Activated T-helper 17 cell treated with anti-CD3 and anti-CD28 coated beads, Interleukin-2, amount 50 U/mL, for 72 hours (primary cell): ENCODE results near the gene JAZF1. TPM values are rescaled to one million over a fixed set of nuclear protein-coding genes. Genes with fewer than 3 reads are reported as not detected.
"Not testable (repeated sequence)": the region's sequence is repeated elsewhere in the genome, so short reads cannot be mapped to it uniquely, and the experiment has no call there.

Experiments used
- ATAC-seq: fragments of 150-1000 bp; cut with Tn5 transposase; replicated peaks from 2 replicates; pipeline ENCODE4 v1.10.0; 2021; ENCODE audit warnings: mild to moderate bottlenecking, moderate library complexity
- H3K27ac Mint-ChIP-seq: one replicate; pipeline ENCODE4 v1.8.0; 2022; ENCODE audit warnings: mixed read lengths
- H3K27me3 Mint-ChIP-seq: one replicate; pipeline ENCODE4 v1.8.0; 2022; ENCODE audit warnings: mixed read lengths
- H3K36me3 Mint-ChIP-seq: one replicate; pipeline ENCODE4 v1.8.0; 2022; ENCODE audit warnings: low read depth, mild to moderate bottlenecking, mixed read lengths
- H3K4me1 Mint-ChIP-seq: one replicate; pipeline ENCODE4 v1.8.0; 2022; ENCODE audit warnings: mixed read lengths
- H3K4me3 Mint-ChIP-seq: one replicate; pipeline ENCODE4 v1.8.0; 2022; ENCODE audit warnings: mild to moderate bottlenecking, mixed read lengths
- H3K9me3 Mint-ChIP-seq: one replicate; pipeline ENCODE4 v1.8.0; 2022; ENCODE audit warnings: mixed read lengths
- total RNA-seq, 2 donors: library from RNA; stranded (reverse); gene quantifications; one replicate each; pipeline ENCODE4 v1.2.3, GENCODE V29; 2022

JAZF1 gene
- total RNA-seq, 2 donors from 2014 or later, result 5.6 to 5.7 TPM

DNA sequence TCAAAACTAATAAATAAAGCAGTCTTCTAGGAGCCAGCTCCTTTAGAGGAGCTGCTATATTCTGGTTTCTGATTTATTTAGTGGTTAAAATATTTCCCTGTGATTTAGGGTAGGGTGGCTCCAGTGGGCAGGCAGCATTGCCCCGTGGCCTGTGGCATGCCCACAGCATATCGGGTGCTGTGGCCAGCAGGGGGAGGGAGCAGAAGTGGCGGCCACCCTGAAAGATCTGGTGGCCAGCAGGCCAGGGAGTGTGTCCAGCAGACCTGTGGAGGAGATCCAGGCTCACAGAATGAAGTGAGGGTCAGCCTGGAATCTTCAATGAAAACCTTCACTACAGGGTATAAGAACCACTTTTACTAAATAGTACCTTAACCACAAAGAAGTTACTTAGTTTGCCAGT, 251.5 kb downstream of the JAZF1 start:
- ATAC-seq, result no peak
- no peaks in the 10 kb centered on the region for H3K9me3 Mint-ChIP-seq
- no peak overlapping the region for H3K4me3 Mint-ChIP-seq
- H3K27me3 Mint-ChIP-seq, result no peaks in the 10 kb centered on the region
- H3K27ac Mint-ChIP-seq, result no peak overlapping the region
- H3K4me1 Mint-ChIP-seq, result peaks cover 8% of the 10 kb centered on the region
- no peaks in the 10 kb centered on the region for H3K36me3 Mint-ChIP-seq

DNA sequence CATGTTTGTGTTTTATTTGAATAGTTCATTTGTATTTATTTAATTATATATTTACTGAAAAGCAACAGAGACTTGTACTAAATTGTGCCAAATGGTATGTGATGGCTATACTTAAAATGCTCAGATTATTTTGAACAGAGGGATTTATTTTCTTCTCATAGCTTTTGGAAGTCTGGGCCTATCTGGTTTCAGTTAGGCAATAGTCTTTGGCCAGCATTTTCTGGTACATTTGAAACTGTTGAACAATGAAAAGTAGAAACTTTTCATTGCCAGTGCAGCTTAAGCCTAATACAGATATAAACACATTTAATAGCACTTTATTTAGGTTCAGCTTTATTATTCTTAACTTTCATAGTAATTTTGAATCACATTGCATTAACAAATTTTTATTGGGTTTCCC, 252.6 kb downstream of the JAZF1 start:
- no peak overlapping the region for H3K27ac Mint-ChIP-seq
- H3K27me3 Mint-ChIP-seq, result no peaks in the 10 kb centered on the region
- no peak for ATAC-seq
- no peaks in the 10 kb centered on the region for H3K9me3 Mint-ChIP-seq
- H3K36me3 Mint-ChIP-seq, result no peaks in the 10 kb centered on the region
- peaks cover 8% of the 10 kb centered on the region for H3K4me1 Mint-ChIP-seq
- H3K4me3 Mint-ChIP-seq, result no peak overlapping the region

DNA sequence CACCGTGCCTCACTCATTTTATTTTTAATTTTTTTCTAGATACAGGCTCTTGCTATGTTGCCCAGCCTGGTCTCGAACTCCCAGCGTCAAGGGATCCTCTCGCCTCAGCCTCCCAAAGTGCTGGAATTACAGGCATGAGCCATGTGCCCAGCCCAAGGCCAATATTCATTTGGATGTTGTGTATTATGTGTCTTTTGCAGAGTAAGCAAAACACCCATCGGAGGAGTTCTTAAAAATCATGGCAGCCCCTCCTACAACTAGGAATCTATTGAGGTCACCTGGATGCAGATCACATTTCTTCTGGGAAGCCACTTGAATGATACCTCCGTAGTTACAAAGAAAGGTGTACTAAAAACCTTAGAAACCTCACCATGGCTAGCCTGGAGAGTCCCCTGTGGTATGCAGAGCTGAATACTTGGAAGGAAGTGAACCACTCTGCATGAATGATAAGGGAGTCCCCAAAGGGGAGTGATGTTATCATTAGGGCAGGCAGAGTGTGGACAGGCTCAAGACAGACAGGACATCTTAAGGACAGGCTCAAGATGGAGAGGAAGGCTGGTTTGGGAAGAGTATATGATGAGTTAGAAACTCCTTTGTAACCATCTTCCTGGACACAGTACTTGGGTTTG, 254.9 kb downstream of the JAZF1 start:
- peaks cover 8% of the 10 kb centered on the region for H3K4me1 Mint-ChIP-seq
- H3K9me3 Mint-ChIP-seq, result no peaks in the 10 kb centered on the region
- H3K36me3 Mint-ChIP-seq, result no peaks in the 10 kb centered on the region
- ATAC-seq, result peak; percentile 84
- H3K27me3 Mint-ChIP-seq, result no peaks in the 10 kb centered on the region
- H3K4me3 Mint-ChIP-seq, result no peak overlapping the region
- H3K27ac Mint-ChIP-seq, result no peak overlapping the region

DNA sequence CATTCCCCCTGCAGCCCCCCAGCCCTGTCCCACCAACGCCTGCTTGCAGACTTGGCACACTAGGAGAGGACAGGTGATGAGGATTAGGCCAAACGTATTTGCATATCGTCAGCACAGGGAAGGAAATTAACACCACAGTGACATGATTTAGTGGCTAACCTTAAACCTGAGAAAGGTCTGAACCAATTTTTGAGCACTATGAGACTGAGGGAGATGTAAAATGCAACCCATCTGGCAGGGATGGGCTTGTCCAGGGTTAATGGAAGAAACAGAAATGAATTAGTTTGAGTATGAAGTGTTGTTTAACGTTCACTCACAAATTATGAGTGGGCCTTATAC, 257.0 kb downstream of the JAZF1 start:
- Mint-ChIP-seq H3K36me3 (no peaks in the 10 kb centered on the region), H3K4me3 (no peak overlapping the region), H3K4me1 (peaks cover 8% of the 10 kb centered on the region), H3K27me3 (no peaks in the 10 kb centered on the region), H3K9me3 (no peaks in the 10 kb centered on the region), H3K27ac (no peak overlapping the region)
- no peak for ATAC-seq

DNA sequence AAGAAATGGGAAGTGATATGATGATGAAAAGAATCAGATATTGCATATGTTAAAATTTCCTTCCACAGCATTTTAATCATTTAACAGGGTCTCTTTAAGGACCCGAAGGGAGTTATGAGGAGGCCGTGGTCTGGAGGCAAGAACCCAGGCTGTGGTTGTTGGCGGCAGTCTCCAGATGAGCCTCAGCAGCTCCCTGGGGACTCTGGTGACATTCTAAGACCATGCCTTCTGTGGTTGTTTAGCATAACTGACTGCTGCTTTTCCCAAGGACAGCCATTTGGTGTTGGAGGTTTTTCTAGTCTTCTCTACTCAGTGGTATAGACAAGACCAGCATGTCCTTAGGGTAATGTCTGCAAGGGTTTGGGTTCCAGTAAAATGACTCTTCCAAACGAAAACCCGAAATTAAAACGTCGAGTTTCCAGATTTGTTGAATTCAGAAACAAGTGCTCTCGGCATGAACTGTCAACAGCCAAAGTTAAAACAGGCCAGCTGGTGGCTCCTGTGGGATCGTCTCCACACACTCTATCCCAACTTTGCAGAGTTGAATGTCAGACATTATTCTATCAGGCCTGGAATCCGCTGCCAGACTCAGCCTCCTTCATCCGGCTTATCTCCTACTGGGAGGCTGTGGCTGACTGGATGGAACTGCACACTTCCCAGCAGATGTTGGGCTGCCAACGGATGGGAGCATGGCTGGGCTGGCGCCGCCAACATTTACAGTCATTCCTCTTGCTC, 257.5 kb downstream of the JAZF1 start:
- Mint-ChIP-seq H3K27me3 (no peaks in the 10 kb centered on the region), H3K27ac (no peak overlapping the region), H3K36me3 (no peaks in the 10 kb centered on the region), H3K4me1 (peaks cover 8% of the 10 kb centered on the region), H3K9me3 (no peaks in the 10 kb centered on the region), H3K4me3 (no peak overlapping the region)
- ATAC-seq, result no peak

DNA sequence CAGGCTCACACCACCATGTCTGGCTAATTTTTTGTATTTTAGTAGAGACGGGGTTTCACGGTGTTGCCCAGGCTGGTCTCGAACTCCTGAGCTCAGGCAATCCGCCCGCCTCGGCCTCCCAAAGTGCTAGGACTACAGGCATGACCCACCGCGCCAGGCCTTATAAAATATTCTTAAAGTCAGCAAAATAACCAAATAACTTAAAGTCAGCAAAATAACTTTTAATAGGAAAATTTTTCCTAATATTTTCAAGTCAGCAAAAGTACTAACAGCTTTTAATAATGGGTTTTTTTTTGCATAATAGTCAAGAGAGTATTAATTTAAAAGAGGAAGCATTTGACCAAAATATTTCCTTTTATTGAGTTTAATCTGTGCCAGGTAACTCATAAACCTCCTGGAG, 258.2 kb downstream of the JAZF1 start:
- H3K27ac Mint-ChIP-seq, ATAC-seq, H3K27me3 Mint-ChIP-seq, H3K36me3 Mint-ChIP-seq, H3K4me1 Mint-ChIP-seq, H3K9me3 Mint-ChIP-seq, H3K4me3 Mint-ChIP-seq: not testable (repeated sequence)

DNA sequence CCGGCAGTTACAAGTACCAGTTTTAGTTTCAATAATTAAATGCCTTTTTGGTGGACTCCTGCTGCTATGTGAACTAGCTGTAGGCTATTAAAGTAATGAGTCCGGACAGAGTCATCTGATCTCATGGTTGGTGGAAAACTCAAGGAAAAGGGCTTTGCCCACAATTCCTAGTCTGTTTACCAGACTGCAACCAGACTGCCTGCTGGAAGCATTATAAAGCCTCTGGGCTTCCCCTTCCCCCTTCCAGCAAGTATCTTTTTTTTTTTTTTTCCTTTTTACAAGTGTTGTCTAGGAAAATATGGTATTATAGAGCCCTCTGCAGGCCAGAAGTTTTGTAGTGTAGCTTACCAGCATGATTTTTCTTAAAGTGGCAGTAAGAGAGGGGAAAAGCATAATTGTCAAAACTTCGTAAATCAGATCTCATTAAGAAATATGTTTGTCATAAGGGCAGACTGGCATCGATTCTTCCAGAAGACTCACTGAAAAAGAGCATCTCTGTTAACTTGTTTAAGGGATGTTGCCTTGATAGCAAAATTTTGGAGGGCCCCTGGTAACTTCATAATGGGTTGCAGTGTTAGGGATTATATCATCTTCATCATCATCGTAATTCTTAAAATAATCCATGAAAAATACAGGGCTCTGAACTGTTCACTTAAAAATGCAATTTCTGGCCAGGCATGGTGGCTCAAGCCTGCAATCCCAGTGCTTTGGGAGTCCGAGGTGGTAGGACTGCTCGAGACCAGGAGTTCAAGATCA, 259.3 kb downstream of the JAZF1 start:
- no peak overlapping the region for H3K27ac Mint-ChIP-seq

DNA sequence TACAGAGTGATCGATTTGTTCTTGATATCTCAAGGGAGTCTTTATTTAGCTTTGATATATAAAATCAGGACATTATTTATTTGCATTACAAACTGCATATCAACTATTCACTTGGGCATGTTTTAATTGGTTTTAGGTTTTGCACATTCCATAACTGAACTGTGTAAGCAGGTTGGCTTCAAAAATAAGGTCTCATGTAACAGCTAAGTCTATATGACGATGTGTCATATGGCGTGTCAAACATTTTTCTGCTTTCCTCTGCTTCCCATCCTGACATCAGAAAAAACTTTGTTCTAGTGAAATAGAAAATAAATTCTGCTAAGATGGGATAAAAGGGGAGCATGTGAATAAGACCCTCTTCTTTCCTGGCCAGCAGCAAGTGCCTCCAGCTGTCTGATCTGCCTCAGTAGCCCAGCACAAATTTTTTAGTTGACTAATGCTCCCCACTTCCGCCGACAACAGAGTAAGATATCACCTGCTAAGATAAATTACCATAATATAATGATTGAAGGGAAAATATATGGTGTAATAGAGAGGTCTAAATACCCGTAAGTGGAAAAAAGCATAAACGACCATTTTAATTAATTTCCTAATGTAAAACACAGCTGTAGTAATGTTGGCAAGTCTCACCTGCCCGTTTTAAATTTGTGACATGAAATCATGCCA, 260.2 kb downstream of the JAZF1 start:
- no peaks in the 10 kb centered on the region for H3K27me3 Mint-ChIP-seq
- H3K36me3 Mint-ChIP-seq, result no peaks in the 10 kb centered on the region
- ATAC-seq, result no peak
- H3K9me3 Mint-ChIP-seq, result no peaks in the 10 kb centered on the region
- no peak overlapping the region for H3K4me3 Mint-ChIP-seq
- H3K27ac Mint-ChIP-seq, result no peak overlapping the region
- H3K4me1 Mint-ChIP-seq, result no peaks in the 10 kb centered on the region

More for the DNA sequence above, 259.3 kb downstream of the JAZF1 start:
- no peak overlapping the region for H3K4me3 Mint-ChIP-seq
- no peaks in the 10 kb centered on the region for H3K27me3 Mint-ChIP-seq
- peak; percentile 48 for ATAC-seq
- peaks cover 7% of the 10 kb centered on the region for H3K4me1 Mint-ChIP-seq
- no peaks in the 10 kb centered on the region for H3K9me3 Mint-ChIP-seq
- no peaks in the 10 kb centered on the region for H3K36me3 Mint-ChIP-seq

DNA sequence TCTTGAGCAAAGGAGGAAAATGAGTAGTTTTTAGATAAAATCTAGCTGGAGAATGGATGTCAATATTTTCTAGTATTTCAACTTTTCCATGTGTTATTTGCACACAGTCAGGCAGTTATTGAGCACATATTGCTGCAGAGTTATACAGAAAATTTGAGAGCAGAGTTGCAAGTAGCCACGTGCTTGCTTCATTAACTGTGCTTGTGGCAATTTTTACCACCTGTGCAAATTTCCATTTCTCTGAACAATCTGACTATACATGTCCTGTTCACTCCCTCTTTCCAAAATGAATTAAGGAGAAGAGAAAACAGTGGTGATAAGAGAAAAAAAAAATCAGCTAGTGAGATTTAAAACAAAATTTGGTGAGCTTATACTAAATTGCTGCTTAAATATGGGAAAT, 262.1 kb downstream of the JAZF1 start:
- Mint-ChIP-seq H3K4me3 (no peak overlapping the region), H3K27ac (no peak overlapping the region), H3K36me3 (no peaks in the 10 kb centered on the region), H3K4me1 (no peaks in the 10 kb centered on the region), H3K9me3 (no peaks in the 10 kb centered on the region), H3K27me3 (no peaks in the 10 kb centered on the region)
- ATAC-seq, result no peak

DNA sequence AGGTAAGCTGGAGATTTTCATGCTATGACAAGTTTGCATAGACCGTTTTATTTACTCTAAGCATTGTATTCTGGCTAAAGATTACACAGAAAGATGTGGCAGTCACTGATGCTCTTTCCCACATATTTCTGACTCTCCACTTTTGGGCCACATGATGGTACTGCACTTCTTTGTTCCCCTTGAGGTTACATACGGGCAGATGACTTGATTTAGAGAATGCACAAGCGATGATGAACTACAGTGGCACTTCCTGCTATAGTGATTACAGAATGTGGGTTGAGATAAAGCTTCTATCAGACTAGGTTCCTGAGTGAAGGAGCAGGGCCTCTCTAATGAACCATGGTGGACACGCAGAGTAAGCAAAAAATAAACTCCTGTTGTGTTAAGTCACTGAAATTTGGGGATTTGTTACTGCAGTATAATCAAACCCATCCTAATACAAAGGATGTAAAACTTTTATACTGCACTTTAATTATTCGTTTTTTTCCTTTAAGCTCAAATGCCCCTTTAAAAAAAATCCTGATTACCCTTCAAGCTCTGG, 262.8 kb downstream of the JAZF1 start:
- Mint-ChIP-seq H3K4me1 (no peaks in the 10 kb centered on the region), H3K4me3 (no peak overlapping the region), H3K27me3 (no peaks in the 10 kb centered on the region), H3K27ac (no peak overlapping the region), H3K36me3 (no peaks in the 10 kb centered on the region), H3K9me3 (no peaks in the 10 kb centered on the region)
- peak; percentile 37 for ATAC-seq

DNA sequence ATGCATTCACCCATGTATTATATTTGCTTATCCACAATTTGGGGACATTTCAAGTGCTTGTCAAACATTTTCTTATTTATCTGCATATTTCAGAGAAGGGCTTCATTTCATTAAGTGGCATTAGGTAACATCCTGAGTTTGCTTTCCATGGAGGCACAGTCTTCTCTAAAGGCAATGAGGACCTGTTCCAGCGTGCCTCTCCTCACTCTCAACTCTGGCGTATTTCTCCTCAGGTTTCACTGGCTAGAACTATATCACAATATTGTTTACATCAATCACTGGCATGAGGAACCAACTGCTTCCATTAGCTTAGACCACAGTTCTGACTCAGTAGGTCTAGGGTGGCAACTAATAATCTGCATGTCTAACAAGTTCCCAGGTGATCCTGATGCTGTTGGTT, 263.5 kb downstream of the JAZF1 start:
- no peak for ATAC-seq
- Mint-ChIP-seq H3K9me3 (no peaks in the 10 kb centered on the region), H3K27ac (no peak overlapping the region), H3K4me3 (no peak overlapping the region), H3K4me1 (no peaks in the 10 kb centered on the region), H3K36me3 (no peaks in the 10 kb centered on the region), H3K27me3 (no peaks in the 10 kb centered on the region)

DNA sequence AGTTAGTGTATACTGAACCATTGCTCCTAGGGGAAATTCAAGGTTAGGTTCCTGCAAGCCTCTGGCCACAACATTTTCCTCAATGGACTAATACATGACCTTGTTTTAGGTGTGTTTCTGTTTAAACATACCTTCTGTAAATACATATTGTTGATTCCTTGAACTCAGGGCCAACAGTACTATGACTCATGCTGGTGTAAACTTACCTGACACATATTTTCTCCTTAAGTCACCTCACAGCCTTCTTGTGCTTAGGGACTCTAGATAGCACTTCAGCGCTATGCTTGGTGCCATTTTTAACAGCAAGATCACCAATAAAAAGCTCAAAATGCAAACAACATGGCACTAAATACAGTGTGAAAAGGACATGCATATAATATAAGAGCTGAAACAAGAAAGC, 264.2 kb downstream of the JAZF1 start:
- no peak overlapping the region for H3K27ac Mint-ChIP-seq

DNA sequence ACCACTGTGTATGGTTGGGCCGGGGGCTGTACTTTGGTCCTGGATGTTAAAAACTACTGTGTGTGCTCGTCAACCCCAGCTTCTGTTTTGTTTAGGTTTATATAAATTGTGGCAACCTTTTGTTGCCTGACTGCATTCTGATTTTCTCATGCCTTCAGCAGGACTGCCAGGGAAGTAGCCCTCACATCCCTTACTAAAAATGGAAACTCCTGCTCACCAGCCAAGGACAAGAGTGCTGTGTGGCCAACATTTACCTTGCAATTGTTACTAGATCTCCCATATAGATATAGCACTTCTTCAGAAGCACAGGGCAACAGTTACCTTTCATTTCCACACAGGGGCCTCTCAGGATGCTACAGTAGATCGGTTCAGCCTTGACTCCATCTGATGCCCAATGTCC, 266.2 kb downstream of the JAZF1 start:
- no peaks in the 10 kb centered on the region for H3K27me3 Mint-ChIP-seq
- no peaks in the 10 kb centered on the region for H3K36me3 Mint-ChIP-seq
- H3K27ac Mint-ChIP-seq, result no peak overlapping the region
- H3K4me1 Mint-ChIP-seq, result no peaks in the 10 kb centered on the region
- no peaks in the 10 kb centered on the region for H3K9me3 Mint-ChIP-seq
- ATAC-seq, result no peak
- H3K4me3 Mint-ChIP-seq, result no peak overlapping the region

More for the DNA sequence above, 264.2 kb downstream of the JAZF1 start:
- Mint-ChIP-seq H3K4me3 (no peak overlapping the region), H3K27me3 (no peaks in the 10 kb centered on the region), H3K4me1 (no peaks in the 10 kb centered on the region), H3K36me3 (no peaks in the 10 kb centered on the region), H3K9me3 (no peaks in the 10 kb centered on the region)
- peak; percentile 32 for ATAC-seq

DNA sequence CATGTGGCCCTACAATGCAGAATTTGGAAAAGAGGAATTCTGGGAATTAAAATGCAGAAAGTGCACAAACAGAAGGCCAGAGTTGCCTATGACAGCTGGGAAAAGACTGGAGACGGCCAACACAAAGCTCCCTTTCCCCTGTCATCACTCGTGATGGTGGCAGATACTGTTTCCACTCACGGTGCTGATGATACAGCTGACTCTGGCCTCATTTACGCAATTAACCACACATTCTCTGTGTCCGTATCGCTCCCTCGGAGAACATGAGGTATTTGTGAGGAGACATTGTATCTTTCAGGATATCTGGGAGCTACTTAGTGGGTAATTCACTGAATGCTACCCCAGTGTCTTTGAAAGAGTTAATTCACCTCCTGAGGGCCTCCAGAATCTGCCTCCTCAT, 267.8 kb downstream of the JAZF1 start:
- no peaks in the 10 kb centered on the region for H3K27me3 Mint-ChIP-seq
- H3K9me3 Mint-ChIP-seq, result no peaks in the 10 kb centered on the region
- no peak overlapping the region for H3K27ac Mint-ChIP-seq
- H3K4me3 Mint-ChIP-seq, result no peak overlapping the region
- no peaks in the 10 kb centered on the region for H3K36me3 Mint-ChIP-seq
- no peak for ATAC-seq
- no peaks in the 10 kb centered on the region for H3K4me1 Mint-ChIP-seq
